HL-60 (cell line): ENCODE data around the gene FRMPD4.

ENCODE experiments used
- CTCF ChIP-seq: IDR thresholded peaks from one replicate; pipeline ENCODE4 v1.5.1; 2011; ENCODE audit warnings: low read length, control low read depth, inconsistent platforms; ENCODE audit not compliant: insufficient read depth
- GABPA ChIP-seq: IDR thresholded peaks from 2 replicates; pipeline ENCODE4 v1.6.1; 2012; ENCODE audit warnings: low read depth
- POLR2AphosphoS5 ChIP-seq: IDR thresholded peaks from 2 replicates; pipeline ENCODE4 v1.6.1; 2012; ENCODE audit warnings: low read depth
- REST ChIP-seq: IDR thresholded peaks from 2 replicates; pipeline ENCODE4 v1.6.1; 2012; ENCODE audit warnings: low read depth; ENCODE audit not compliant: insufficient replicate concordance
- SPI1 ChIP-seq: IDR thresholded peaks from 2 replicates; pipeline ENCODE4 v1.6.1; 2012; ENCODE audit warnings: low read depth, mild to moderate bottlenecking, borderline replicate concordance

GRCh38 chrX:12113321-12113720 is 25.0 kb upstream of the FRMPD4 start:
- no peak for TF ChIP-seq CTCF
- TF ChIP-seq REST: no peak
- TF ChIP-seq POLR2AphosphoS5: no peak
- TF ChIP-seq GABPA: no peak
- TF ChIP-seq SPI1: no peak
